GM21423 (cell line): Measurements from ENCODE around the gene MRPS22.

ENCODE experiments used
- ATAC-seq: cut with Tn5 transposase; IDR thresholded peaks from one replicate; pipeline ENCODE4 v1.9.1; 2021; ENCODE audit warnings: mild to moderate bottlenecking, moderate library complexity; ENCODE audit not compliant: unreplicated experiment

MRPS22 gene

DNA sequence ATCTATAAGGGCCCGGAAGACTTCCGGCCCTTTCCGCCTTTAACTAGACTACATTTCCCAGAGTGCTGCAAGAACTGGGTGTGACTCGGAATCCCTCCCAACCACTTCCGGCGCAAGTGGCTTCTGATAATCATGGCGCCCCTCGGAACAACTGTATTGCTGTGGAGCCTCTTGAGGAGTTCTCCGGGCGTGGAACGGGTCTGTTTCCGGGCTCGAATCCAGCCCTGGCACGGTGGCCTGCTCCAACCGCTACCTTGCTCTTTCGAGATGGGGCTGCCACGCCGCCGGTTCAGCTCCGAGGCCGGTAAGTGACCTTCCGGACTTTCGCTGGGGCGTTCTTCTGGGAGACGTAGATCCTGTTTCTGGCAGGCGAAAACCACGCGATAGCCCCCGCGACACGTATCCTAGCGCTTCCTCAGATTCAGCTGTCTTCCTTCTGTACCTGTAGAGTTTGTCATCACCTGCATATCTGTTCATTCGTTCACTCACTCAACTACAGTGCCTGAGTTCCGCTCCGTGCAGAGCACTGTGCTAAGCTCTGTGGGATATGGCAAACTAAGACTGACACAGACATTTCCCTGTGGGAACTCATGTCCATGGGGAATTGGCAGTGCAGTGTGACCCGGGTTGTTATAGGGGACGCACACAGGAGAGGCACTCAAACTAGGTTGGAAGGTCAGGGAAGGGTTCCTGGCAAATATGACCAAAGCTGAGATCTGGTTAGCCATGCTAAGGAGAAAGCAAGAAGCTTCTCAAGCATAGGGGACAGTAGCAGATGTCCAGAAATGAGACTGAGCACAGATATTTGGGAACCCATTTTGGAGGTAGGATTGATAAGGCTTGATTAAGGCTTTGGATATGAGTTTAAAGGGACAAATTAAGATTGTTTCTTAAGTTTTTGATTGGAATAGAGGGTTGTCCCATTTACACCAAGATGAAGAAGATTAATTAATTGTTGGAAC is at the start of gene MRPS22:
MRPS22 (plus strand) TSS at position 126 of the 962 bp plus-strand sequence; CDS start at position 133, 7 bp downstream.
- ATAC-seq = peak; percentile 98

GRCh38 chr3:139295040-139295439 is 48.8 kb upstream of the MRPS22 start:
- no peak for ATAC-seq

- no peak for ATAC-seq
Measured at GRCh38 chr3:139296141-139296718, 47.6 kb upstream of the MRPS22 start.

DNA sequence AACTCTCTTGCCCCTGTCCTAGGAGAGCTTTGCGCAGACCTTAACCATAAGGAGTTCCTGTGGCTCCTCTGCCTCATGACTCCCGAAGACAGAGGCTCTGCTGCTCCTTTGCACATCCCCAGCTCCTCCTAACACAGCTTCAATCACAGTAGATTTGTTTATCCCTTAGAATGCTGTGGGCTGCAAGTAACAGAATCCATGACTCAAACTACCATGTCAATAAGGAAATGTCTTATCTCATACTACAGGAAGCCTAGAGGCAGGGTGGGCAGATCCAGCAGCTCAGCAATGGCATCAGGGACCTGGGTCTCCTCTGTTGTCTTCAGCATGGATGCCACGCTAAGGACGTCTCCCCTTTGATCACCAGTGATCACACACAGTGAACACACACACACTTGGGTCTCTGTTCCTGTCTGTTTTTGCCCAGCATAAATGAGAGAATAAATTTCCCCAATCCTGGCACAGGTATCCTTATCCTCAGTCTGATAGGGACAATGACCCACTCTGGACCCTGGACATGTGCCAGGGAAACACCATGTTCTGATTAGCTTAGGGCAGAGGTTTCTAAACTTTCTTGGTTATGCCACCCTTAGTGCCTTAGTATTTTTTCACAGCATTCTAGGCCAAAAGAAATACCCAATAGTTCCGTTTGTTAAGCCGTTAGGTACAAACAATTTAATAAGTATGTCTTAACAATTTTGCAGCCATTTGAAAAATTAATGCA is 46.1 kb upstream of the MRPS22 start:
- ATAC-seq = no peak

DNA sequence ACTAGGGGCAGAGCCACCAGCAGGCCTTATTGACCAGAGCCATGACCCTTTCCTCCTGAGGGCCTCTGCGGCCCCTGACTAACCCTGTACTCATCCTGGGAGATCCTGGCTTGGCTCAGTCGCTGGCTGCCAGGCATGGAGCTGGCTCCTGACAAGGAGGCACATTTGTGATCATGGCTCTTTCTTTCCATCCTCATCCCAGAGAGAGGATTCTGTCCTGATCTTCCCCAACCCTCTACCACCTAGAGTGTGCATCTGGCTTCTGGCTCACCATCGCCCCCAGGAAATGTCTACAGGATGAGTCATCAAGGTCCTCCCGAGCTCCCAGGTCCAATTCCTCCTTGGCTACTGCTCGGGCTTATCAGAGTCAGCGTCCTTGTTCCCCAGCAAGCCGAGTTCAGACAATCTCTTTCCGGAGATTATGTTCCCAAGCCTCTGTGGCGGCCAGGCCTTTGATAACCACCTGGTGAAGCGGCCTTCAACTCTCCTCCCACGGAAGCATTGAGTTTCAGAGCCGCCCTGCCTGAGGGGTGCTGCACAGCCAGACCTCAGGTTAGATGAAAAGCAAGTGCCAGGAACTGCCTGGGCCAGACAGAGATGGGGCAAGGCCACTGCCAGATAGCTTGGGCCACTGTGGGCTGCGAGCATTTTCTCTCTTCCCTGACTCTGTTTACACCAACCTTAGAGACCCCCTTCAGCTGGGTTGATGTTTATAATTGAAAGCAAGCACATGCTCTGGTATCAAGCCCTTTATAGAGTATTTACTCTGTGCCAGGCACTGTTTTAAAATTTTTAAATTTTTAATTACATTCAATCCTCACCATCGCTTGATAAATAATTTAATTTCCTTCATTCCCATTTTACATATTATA is 44.3 kb upstream of the MRPS22 start:
- ATAC-seq = no peak

GRCh38 chr3:139300416-139300815 is 43.4 kb upstream of the MRPS22 start:
- ATAC-seq = no peak

DNA sequence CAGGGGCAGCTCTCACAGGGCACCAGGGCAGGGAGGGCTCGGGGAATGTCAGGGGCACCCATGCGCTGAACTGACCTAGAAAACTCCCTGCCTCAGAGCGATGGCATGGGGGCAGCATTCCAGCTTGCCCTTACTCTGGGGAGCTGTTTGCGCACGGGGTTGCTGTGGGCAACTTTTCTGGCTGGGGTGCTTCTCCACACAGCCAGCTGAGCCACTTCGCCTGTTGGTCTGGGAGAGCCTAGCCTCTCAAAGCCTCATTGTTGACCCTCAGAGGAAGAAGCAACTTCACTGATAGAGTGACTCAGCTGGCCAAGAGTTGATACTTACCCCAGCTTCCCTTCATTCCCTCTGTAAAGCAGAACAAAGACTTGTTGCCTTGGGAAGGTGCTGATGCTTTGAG is 42.6 kb upstream of the MRPS22 start:
- ATAC-seq = no peak

GRCh38 chr3:139301654-139302053 is 42.2 kb upstream of the MRPS22 start:
- ATAC-seq = no peak

GRCh38 chr3:139302084-139302800 is 41.6 kb upstream of the MRPS22 start:
- no peak for ATAC-seq

GRCh38 chr3:139302801-139303113 is 41.1 kb upstream of the MRPS22 start:
- no peak for ATAC-seq

GRCh38 chr3:139303216-139303615 is 40.6 kb upstream of the MRPS22 start:
- ATAC-seq = no peak

DNA sequence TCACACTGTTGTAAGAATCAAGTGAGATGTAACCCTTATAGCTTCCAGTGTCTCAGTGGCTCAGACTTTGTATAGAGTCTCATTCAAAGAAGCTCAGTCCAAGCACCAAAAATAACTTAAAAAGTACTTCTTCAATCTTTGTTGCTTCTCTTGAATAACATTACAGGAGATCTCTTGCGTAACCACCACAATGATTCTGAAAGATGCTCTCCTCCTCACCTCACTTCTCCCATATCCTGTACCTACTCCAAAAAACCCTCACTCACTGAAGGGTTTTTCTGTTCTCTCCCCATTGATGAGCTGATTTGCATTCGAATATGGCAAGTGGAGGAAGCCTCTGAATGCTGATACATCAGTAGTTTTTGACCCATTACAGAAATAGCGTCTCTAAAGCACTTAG is 39.4 kb upstream of the MRPS22 start:
- ATAC-seq = no peak

- ATAC-seq = no peak
Measured at GRCh38 chr3:139306078-139306477, 37.7 kb upstream of the MRPS22 start.

- no peak for ATAC-seq
Measured at GRCh38 chr3:139307072-139307491, 36.7 kb upstream of the MRPS22 start.

DNA sequence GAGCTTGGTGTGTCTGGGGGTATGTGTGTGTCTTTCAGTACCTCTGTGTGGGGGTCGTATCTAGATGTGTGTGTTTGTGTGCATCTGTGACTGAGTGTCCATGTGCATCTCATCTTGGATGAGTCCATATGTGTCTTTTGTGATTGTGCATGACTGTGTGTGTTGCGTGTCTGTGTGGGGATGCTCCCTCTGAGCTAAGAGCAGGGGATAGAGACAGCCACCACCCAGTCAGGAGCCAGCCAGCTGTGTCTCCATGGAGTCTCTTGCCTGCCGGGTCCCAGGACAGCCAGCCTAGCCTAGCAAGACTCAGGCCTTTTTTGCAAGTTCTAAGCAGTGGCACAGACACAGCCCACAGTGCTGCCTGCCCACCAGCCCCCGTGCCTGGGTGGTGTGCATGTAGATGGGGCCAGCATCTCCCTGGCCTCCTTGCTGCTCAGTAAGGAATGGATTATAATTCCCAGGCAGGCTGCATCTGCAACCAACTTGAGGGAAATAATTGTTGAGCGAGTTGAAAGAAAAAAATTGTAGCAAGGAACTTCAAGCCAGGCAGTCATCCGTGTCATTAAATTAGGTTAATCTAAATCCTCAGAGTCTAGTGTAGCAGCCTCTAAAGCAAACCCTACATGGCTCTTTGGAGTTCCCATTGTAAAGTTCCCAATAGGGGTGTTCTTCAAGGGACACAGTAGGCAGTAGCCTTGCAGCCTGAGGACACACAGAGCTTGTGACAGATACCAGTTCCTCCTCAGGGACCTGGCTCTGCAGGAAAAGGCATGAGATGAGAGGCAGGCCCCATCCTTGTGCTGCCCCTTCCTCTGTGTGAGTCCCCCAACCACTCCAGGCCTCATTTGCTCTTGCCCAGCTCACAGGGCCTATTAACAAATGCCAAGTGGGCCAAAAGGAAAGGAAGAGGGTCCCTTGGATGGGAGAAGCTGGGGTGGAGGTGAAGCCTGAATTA is 35.9 kb upstream of the MRPS22 start:
- ATAC-seq = no peak

- ATAC-seq = no peak
Measured at GRCh38 chr3:139308560-139308959, 35.3 kb upstream of the MRPS22 start.

GRCh38 chr3:139309061-139309591 is 34.7 kb upstream of the MRPS22 start:
- ATAC-seq = no peak

DNA sequence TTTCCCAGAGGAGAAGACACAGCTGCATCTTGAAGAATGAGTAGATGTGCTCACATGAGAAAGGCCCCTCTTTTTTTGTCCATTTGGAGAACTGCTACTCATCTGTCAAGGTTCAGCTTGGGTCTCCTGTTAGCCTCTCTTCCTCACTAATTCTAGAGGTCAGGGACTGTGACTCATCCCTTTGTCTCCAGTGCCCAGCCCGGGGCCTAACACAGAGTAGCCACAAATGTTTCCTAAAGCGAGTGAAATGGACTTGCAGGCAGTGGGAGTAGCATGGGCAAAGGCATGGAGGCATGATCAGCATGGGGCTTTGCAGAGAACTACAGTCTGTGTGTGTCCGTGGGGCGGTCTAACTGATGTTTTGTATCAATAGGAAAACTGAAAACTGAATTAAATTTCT is 33.9 kb upstream of the MRPS22 start:
- no peak for ATAC-seq

DNA sequence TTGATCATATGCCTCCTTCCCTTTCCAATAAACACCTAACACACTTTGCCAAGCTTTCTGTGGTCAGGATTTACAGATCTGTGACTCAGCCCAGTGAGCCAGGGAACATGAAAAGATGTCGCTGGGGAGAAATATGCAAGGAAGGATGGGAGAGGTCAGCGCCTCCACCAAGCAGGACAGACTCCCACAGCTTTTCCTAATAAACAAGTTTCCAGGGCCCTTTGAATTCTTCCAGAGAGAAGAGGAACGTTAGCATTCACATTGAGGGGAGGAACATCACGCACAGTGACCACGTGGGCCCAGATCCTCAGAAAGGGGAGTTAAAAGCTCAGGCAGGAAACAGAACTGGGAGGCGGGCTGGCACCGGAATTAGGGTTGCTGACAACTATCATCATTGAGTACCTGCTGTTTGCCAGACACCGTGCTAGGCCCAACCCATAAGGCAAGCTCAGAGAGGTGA is 33.3 kb upstream of the MRPS22 start:
- ATAC-seq = no peak
